ENCODE results near the gene PPP3CB.

DNA sequence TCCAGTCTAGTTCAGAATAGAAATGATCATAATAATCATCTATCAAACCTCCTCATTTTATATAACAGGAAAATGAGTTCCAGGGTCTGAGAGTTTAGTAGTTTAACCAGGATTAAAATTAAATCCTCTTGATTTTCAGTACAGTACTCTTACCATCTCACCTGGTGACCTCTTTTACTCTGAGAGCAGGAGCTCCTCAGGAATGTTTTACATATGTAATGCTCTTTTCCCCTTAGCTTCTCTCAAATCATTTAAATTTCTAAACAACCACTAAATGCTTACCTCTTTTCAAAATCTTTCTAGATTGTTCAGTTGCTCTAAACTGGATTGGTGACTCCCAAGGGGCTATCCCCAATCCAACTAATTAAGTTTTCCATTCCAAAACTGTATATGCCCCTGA lies 10.2 kb upstream of the PPP3CB start:
- TF ChIP-seq, protein P1, sequence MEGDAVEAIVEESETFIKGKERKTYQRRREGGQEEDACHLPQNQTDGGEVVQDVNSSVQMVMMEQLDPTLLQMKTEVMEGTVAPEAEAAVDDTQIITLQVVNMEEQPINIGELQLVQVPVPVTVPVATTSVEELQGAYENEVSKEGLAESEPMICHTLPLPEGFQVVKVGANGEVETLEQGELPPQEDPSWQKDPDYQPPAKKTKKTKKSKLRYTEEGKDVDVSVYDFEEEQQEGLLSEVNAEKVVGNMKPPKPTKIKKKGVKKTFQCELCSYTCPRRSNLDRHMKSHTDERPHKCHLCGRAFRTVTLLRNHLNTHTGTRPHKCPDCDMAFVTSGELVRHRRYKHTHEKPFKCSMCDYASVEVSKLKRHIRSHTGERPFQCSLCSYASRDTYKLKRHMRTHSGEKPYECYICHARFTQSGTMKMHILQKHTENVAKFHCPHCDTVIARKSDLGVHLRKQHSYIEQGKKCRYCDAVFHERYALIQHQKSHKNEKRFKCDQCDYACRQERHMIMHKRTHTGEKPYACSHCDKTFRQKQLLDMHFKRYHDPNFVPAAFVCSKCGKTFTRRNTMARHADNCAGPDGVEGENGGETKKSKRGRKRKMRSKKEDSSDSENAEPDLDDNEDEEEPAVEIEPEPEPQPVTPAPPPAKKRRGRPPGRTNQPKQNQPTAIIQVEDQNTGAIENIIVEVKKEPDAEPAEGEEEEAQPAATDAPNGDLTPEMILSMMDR (IDR thresholded peaks at IDR 0.05; ENCODE audit: insufficient read depth, low read length, poor library complexity, severe bottlenecking): no peak
- no peak for TF ChIP-seq EZH2phosphoT487 (conservative IDR thresholded peaks at IDR 0.05; ENCODE audit: low read length)
